Stimulated activated CD8-positive, alpha-beta memory T cell treated with anti-CD3 and anti-CD28 coated beads, Interleukin-12 subunit alpha, Interleukin-12 subunit beta, amount 100 ng/mL, for 1 hour (primary cell): ENCODE data around the gene ECT2.
"Not testable (repeated sequence)": the region's sequence is repeated elsewhere in the genome, so short reads cannot be mapped to it uniquely, and the experiment has no call there.

Experiments
- DNase-seq: peaks from one replicate; pipeline ENCODE4 v3.0.0-alpha.2; 2020; ENCODE audit warnings: low read depth

ECT2 gene

GRCh38 chr3:172750368-172751174, at the start of gene ECT2:
ECT2 (plus strand) TSS chr3:172750726; CDS start chr3:172754531, 3,805 bp downstream.
- DNase-seq = peak; percentile 94

- DNase-seq = no peak
Measured at GRCh38 chr3:172700936-172701455, 49.5 kb upstream of the ECT2 start.

GRCh38 chr3:172701751-172702150, 48.8 kb upstream of the ECT2 start:
- DNase-seq = no peak

- no peak for DNase-seq
Measured at GRCh38 chr3:172702256-172702655, 48.3 kb upstream of the ECT2 start.

DNA sequence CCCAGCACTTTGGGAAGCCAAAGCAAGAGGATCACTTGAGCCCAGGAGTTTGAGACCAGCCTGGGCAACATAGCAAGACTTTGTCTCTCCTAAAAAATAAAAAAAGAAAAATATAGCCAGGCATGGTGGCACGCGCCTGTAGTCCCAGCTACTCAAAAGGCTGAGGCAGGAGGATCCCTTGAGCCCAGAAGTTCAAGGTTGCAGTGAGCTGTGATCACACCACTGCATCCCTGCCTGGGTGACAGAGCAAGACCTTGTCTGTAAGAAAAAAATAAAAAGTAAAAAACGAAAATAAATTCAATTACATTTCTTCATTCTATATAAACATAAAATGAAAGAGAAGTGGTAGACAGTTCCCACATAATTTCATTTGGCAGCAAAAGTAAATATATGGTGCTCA, 47.8 kb upstream of the ECT2 start:
- DNase-seq = not testable (repeated sequence)

- DNase-seq = no peak
Measured at GRCh38 chr3:172704001-172704400, 46.5 kb upstream of the ECT2 start.

DNA sequence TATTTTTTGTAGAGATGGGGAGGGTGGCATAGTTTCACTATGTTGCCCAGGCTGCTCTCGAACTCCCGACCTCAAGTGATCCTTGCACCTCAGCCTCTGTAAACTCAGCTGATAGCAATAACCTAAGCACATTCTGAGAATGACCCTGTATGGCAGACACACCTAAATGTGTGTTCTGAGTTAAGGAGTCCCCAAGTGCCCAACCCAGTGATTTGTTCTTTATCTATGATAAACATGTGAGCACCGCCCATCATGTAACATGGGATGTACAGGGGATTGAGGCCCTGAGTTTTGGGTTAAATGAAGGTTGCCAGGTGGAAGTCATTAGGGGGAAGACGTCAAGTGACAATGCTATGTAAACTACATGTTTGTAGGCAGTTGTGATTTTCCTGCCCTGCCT, 45.4 kb upstream of the ECT2 start:
- no peak for DNase-seq

- DNase-seq = no peak
Measured at GRCh38 chr3:172707030-172707429, 43.5 kb upstream of the ECT2 start.

DNA sequence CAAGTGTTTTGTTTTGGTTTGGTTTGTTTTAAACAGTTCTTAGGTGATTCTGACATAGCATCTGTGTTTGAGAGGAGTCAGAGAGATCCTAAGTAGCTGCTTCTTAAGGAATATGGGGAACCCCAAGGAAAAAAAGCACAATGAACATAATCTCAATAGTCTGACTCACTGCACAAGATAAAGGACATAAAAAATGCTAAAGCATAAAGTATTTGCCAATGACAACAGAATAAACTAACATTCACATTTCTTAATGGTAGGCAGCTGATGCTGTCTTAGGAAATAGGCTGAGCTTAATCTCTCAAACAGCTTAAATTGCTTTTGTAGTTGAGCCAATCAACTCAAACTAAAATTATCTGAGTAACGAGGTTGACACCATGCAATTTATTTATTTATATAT, 42.6 kb upstream of the ECT2 start:
- DNase-seq = no peak

DNA sequence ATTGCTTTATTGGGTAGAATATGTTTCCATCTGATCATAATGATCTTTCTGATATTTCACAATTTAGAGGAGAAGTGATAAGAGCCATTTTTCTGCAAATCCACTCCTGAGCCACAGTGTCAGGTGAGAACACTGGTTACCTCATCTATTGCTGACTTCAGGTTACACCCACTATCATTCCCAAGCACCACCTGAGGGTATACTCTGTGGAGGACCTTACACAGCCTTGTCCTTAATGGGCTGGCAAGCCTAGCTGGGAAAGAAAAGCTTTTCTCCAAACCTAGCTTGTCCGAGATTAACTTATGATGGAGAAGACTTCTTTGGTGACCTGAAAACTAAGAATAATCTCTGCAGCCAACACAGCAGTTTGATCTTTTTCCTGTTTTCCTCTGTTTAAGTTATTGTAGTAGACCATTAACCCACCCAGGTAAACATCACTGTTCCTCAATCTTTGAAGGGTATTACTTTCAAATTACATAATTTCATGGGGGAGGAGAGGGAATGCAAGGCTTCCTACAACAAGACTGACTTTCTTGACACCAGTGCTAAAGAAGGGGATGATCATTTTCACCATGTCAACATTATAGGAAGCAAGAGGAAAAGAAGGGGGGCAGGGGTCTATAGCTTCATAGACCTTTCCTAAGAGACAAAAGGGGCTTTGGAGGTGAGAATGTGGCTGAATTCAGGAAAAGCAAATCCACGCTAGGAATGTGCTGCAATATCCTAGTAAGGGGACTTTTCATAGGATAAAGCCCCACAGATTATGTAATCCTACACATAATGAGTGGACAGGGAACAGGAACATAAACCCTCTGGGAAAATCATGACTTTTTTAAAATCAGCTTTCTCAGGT, 41.4 kb upstream of the ECT2 start:
- no peak for DNase-seq

DNA sequence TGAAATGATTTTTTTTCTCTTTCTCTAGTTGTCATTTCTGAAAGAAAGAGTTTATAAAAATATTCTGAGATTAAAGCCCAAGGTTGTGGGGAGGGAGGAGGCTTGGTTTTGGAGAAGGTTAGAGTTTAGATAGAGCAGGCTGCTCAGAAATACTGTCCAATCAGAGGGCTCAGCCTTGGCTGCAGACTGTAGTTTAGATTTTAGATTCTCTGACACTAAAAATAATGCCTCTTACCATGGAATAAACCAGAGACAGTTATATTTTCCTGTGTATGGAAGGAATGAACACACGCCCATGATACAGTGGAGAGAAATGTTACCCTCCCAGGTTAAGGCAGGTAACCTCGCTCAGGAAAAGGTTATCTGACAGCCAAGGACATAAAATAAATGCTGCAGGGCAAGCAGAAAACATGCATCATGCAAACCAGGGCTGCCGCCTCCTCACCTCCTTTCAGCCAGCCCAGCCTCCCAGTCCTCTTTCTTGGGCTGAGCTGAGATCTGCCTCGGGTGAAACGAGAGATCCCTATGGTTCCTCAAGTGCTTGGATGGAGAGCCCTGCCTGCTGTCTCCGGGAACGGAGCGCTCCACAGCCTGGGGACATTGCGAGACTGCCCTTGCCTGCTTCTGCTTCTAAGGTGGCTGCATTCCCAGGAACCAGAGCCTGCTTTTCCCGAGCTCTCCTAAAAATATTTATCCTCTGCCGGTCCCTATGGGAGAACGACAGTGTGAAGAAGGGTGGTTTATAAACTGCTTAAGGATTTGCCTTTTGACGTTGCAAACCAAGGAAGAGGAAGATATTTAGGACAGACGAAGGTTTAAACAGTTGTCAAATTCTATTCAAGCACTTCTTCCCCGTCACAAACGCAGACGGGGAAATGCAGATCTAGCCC, 40.5 kb upstream of the ECT2 start:
- no peak for DNase-seq

GRCh38 chr3:172710664-172711453, 39.7 kb upstream of the ECT2 start, which contains the start of gene NCEH1:
NCEH1 (minus strand) TSS chr3:172711067; CDS start chr3:172710984, 83 bp downstream.
- peak; percentile 40 for DNase-seq

DNA sequence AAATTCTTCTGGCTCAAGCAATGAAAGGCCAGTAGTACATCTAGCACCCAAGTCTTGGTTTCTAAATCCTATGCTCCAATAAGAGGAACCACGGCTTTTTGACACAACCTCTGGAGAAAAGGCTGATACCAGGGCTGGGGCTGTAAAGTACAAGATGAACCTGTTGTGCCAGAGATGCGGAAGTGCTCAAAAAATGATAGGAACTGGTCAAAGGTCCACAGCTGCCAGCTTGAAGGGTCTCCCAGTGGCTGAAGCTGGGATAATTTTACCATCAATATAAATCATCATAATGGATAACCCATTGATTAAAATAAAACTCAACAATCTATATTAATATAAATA, 39.1 kb upstream of the ECT2 start:
- DNase-seq = no peak

DNA sequence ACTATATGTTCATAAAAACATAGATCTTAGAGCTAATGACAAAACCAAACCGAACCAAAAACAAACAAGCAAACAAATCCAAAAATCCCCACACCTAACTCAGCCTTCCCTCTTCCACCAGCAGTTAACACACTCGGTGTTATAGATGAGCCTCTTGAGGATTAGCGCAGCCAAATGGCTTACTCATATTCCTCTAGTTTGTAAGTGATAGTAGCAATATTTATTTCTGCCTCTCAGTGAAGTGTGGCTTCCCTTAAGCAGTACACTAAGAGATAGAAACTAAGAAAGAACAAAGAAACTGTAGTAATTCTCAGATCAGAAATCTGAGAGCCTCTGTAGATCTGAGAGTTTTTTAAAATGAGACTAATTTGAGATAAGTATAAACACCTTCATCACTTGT, 37.2 kb upstream of the ECT2 start:
- no peak for DNase-seq

- no peak for DNase-seq
Measured at GRCh38 chr3:172716476-172716875, 34.0 kb upstream of the ECT2 start.

DNA sequence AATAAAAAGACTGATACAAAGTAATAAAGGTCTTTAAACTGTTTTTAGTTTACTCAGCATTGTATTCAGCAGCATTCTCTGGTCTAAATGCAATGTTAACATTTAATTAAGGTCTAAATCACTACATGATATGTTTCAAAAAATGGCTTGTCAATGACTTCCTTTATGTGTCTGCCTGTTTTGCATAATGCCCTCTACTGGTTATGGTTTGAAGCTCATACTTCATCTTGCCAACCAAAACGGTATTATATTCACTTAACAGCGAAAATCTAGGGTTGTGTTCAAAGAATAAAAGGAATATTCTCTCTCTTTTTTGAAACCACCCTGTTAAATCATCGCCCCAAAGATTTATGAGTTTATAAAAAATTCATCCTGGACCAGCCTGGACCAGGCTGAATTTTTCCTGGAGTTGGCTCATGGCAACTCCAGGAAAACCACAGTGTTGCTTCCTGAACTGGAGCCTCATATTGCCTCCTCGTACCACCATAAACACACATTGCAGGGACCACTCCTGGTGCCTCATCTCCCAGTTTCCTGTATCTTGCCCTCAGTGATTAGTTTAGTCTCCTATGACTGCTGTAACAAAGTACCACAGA, 32.9 kb upstream of the ECT2 start:
- DNase-seq = no peak

DNA sequence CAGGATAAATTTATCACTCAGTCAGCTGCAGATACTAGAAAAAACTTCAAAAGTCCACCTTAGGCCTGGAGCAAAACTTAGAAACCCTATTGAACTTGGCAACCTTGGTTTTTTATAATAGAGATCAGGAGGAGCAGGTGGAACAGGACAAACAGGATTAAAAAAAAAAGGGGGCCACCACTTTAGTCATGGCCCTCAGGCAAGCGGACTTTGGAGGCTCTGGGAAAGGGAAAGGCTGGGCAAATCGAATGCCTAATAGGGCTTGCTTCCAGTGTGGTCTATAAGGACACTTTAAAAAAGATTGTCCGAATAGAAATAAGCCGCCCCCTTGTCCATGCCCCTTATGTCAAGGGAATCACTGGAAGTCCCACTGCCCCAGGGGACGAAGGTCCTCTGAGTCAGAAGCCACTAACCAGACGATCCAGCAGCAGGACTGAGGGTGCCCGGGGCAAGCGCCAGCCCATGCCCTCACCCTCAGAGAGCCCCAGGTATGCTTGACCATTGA, 27.9 kb upstream of the ECT2 start:
- not testable (repeated sequence) for DNase-seq

- DNase-seq = no peak
Measured at GRCh38 chr3:172726380-172726779, 24.1 kb upstream of the ECT2 start.

- no peak for DNase-seq
Measured at GRCh38 chr3:172735014-172735413, 15.5 kb upstream of the ECT2 start.

- DNase-seq = no peak
Measured at GRCh38 chr3:172739462-172739861, 11.1 kb upstream of the ECT2 start.

DNA sequence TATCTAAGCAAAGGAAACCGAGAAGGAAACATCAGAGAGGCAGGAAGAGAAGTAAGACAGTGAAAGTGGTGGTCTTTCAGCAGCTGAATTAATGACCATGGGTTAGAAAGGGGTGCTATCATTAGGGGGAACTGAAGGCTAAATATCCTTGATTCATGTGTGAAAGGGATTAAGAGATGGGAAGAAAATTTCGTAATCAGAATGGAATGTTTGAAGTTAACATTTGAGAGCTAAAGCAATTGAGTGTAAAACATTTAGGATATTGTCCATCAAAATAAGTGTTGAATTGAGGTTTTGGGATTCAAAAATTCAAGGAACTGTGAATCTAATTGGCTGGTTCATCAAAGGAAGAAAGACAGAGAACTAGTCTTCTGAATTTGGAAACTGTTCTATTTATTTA, 4.1 kb upstream of the ECT2 start:
- DNase-seq = no peak
